NT2/D1 (cell line): ENCODE measurements around the gene GFOD1.

Experiments used
- SUZ12 ChIP-seq: IDR thresholded peaks from 2 replicates; pipeline ENCODE4 v1.6.1; 2011; ENCODE audit not compliant: insufficient read length, insufficient read depth; ENCODE audit errors: extremely low read depth
- YY1 ChIP-seq: IDR thresholded peaks from 2 replicates; pipeline ENCODE4 v1.6.1; 2011; ENCODE audit not compliant: insufficient read length, insufficient read depth
- ZNF274 ChIP-seq: IDR thresholded peaks from 2 replicates; pipeline ENCODE4 v1.6.1; 2011; ENCODE audit warnings: mild to moderate bottlenecking, low read depth, low read length

GRCh38 chr6:13365320-13365719, 122.1 kb downstream of the GFOD1 start:
- TF ChIP-seq YY1, result no peak
- TF ChIP-seq ZNF274, result no peak
- TF ChIP-seq SUZ12, result no peak
